CD8-positive, alpha-beta memory T cell (primary cell): ENCODE measurements around the gene CSE1L. TPM values are rescaled to one million over a fixed set of nuclear protein-coding genes. Genes with fewer than 3 reads are reported as not detected.
"Not testable (repeated sequence)": the region's sequence is repeated elsewhere in the genome, so short reads cannot be mapped to it uniquely, and the experiment has no call there.

ENCODE experiments used
- CTCF ChIA-PET: fragments of 350-600 bp; sonication (Branson Sonifier 250); formaldehyde crosslinking; loops from one replicate; lab custom pipeline; 2021; ENCODE audit warnings: antibody characterized with exemption; lab: Charles Lee
- POLR2A ChIA-PET: fragments of 350-600 bp; sonication (Branson Sonifier 250); formaldehyde crosslinking; loops from one replicate; lab custom pipeline; 2021; ENCODE audit warnings: antibody characterized with exemption; lab: Charles Lee
- DNase-seq, 5 donors: peaks; one replicate each; pipeline versions ENCODE4 v3.0.0 to v3.0.0-alpha.2; 2020 to 2022; ENCODE audit warnings: mixed read lengths in 1 of 5
- H3K27ac ChIP-seq: one replicate; pipeline ENCODE4 v1.7.0; 2013; ENCODE audit warnings: low read depth, mild to moderate bottlenecking, low read length, moderate library complexity
- H3K27me3 ChIP-seq: 2 replicates; pipeline ENCODE4 v1.7.0; 2013; ENCODE audit warnings: low read length, mild to moderate bottlenecking; ENCODE audit not compliant: insufficient read depth, poor library complexity, severe bottlenecking
- H3K36me3 ChIP-seq: 2 replicates; pipeline ENCODE4 v1.7.0; 2013; ENCODE audit warnings: mild to moderate bottlenecking, low read length, moderate library complexity; ENCODE audit not compliant: insufficient read depth
- H3K4me1 ChIP-seq: 2 replicates; pipeline ENCODE4 v1.7.0; 2013; ENCODE audit warnings: mild to moderate bottlenecking, low read length, moderate library complexity; ENCODE audit not compliant: insufficient read depth
- H3K4me3 ChIP-seq: 2 replicates; pipeline ENCODE4 v1.7.0; 2013; ENCODE audit warnings: mild to moderate bottlenecking, low read length
- H3K9me3 ChIP-seq: 2 replicates; pipeline ENCODE4 v1.7.0; 2013; ENCODE audit warnings: mild to moderate bottlenecking, low read length
- H3K27ac Mint-ChIP-seq, 8 donors: one replicate each; pipeline ENCODE4 v1.8.0; 2020 to 2021; ENCODE audit warnings: mixed read lengths in 8 of 8, mild to moderate bottlenecking in 6 of 8, inconsistent platforms in 3 of 8, moderate library complexity in 3 of 8
- H3K27me3 Mint-ChIP-seq, 2 donors: one replicate each; pipeline ENCODE4 v1.8.0; 2020 to 2021; ENCODE audit warnings: mixed read lengths in 2 of 2, mild to moderate bottlenecking in 1 of 2, moderate library complexity in 1 of 2
- H3K36me3 Mint-ChIP-seq, 3 donors: one replicate each; pipeline ENCODE4 v1.8.0; 2020 to 2021; ENCODE audit warnings: mixed read lengths in 3 of 3, inconsistent platforms in 1 of 3, mild to moderate bottlenecking in 1 of 3
- H3K4me1 Mint-ChIP-seq, 3 donors: one replicate each; pipeline ENCODE4 v1.8.0; 2020 to 2021; ENCODE audit warnings: mixed read lengths in 3 of 3, inconsistent platforms in 1 of 3, mild to moderate bottlenecking in 1 of 3
- H3K4me3 Mint-ChIP-seq, 7 donors: one replicate each; pipeline ENCODE4 v1.8.0; 2020 to 2021; ENCODE audit warnings: mixed read lengths in 7 of 7, mild to moderate bottlenecking in 6 of 7, moderate library complexity in 4 of 7, inconsistent platforms in 2 of 7
- H3K9me3 Mint-ChIP-seq, 5 donors: one replicate each; pipeline ENCODE4 v1.8.0; 2020 to 2022; ENCODE audit warnings: mixed read lengths in 5 of 5, mild to moderate bottlenecking in 3 of 5, moderate library complexity in 2 of 5, inconsistent platforms in 1 of 5
- polyA plus RNA-seq: library from polyadenylated mRNA; unstranded; fragments of 300-500 nt; fragmentation: Illumina TruSeq; gene quantifications from one replicate; pipeline ENCODE4 v1.2.3, GENCODE V29; 2021
- total RNA-seq, 2 experiments: library from RNA; stranded (reverse); gene quantifications; one replicate each; pipeline ENCODE4 v1.2.3, GENCODE V29; 2021

CSE1L gene
- total and polyA plus RNA-seq, 3 experiments from 2014 or later: 27.6 to 161 (median 158) TPM

GRCh38 chr20:49103019-49103418 lies 56.9 kb downstream of the CSE1L start:
- H3K9me3 Mint-ChIP-seq: no peaks in the 10 kb centered on the region
- ChIA-PET CTCF (interaction anchor here (1.0 kb wide), 1 partner anchor 8 kb away, joined by 3 read pairs; no protein-coding TSS in a partner anchor), POLR2A (no interaction called here)
- Histone ChIP-seq H3K9me3 (no peaks in the 10 kb centered on the region), H3K4me1 (no peaks in the 10 kb centered on the region), H3K4me3 (no peak overlapping the region), H3K27me3 (no peaks in the 10 kb centered on the region), H3K27ac (no peak overlapping the region), H3K36me3 (peaks cover 12% of the 10 kb centered on the region)
- H3K4me1 Mint-ChIP-seq: peaks cover 8 to 19% (median 17%) of the 10 kb centered on the region in 3 donors
- no peak for DNase-seq
- H3K27me3 Mint-ChIP-seq: no peaks in the 10 kb centered on the region
- H3K36me3 Mint-ChIP-seq: peaks cover 0 to 57% (median 11%) of the 10 kb centered on the region in 3 donors
- peak overlapping the region in 5 of 8 donors; percentile 33 to 85 (median 57) for H3K27ac Mint-ChIP-seq
- H3K4me3 Mint-ChIP-seq: no peak overlapping the region

- DNase-seq: no peak
- Mint-ChIP-seq H3K4me1 (peaks cover 9 to 19% (median 17%) of the 10 kb centered on the region in 3 donors), H3K27me3 (no peaks in the 10 kb centered on the region), H3K36me3 (peaks cover 0 to 49% (median 6%) of the 10 kb centered on the region in 3 donors), H3K27ac (peak overlapping the region in 7 of 8 donors; percentile 29 to 76 (median 63)), H3K9me3 (no peaks in the 10 kb centered on the region), H3K4me3 (no peak overlapping the region)
- H3K27me3 ChIP-seq: no peaks in the 10 kb centered on the region
- CTCF ChIA-PET: no interaction called here
- no peak overlapping the region for H3K4me3 ChIP-seq
- H3K27ac ChIP-seq: no peak overlapping the region
- H3K4me1 ChIP-seq: no peaks in the 10 kb centered on the region
- peaks cover 12% of the 10 kb centered on the region for H3K36me3 ChIP-seq
- POLR2A ChIA-PET: no interaction called here
- H3K9me3 ChIP-seq: no peaks in the 10 kb centered on the region
Measured at GRCh38 chr20:49103647-49104364, 57.7 kb downstream of the CSE1L start.

- no peaks in the 10 kb centered on the region for H3K27me3 ChIP-seq
- DNase-seq: no peak
- Mint-ChIP-seq H3K36me3 (peaks cover 0 to 46% (median 6%) of the 10 kb centered on the region in 3 donors), H3K9me3 (no peaks in the 10 kb centered on the region), H3K27me3 (no peaks in the 10 kb centered on the region), H3K4me3 (no peak overlapping the region), H3K27ac (peak overlapping the region in 3 of 8 donors; percentile 29 to 76 (median 73)), H3K4me1 (peaks cover 9 to 19% (median 17%) of the 10 kb centered on the region in 3 donors)
- H3K27ac ChIP-seq: no peak overlapping the region
- peaks cover 12% of the 10 kb centered on the region for H3K36me3 ChIP-seq
- CTCF ChIA-PET: no interaction called here
- H3K4me3 ChIP-seq: no peak overlapping the region
- H3K9me3 ChIP-seq: no peaks in the 10 kb centered on the region
- POLR2A ChIA-PET: no interaction called here
- no peaks in the 10 kb centered on the region for H3K4me1 ChIP-seq
Measured at GRCh38 chr20:49104365-49104648, 58.2 kb downstream of the CSE1L start.

GRCh38 chr20:49104979-49105547 lies 59.0 kb downstream of the CSE1L start:
- DNase-seq, H3K4me3 ChIP-seq, H3K27me3 ChIP-seq, POLR2A ChIA-PET, H3K9me3 ChIP-seq, H3K27me3 Mint-ChIP-seq, H3K4me3 Mint-ChIP-seq, H3K27ac ChIP-seq, H3K9me3 Mint-ChIP-seq, CTCF ChIA-PET, H3K4me1 ChIP-seq, H3K27ac Mint-ChIP-seq: not testable (repeated sequence)
- peaks cover 12% of the 10 kb centered on the region for H3K36me3 ChIP-seq
- Mint-ChIP-seq H3K36me3 (peaks cover 0 to 45% (median 9%) of the 10 kb centered on the region in 3 donors), H3K4me1 (peaks cover 9 to 15% (median 13%) of the 10 kb centered on the region in 3 donors)

GRCh38 chr20:49106328-49106727 lies 60.2 kb downstream of the CSE1L start:
- Mint-ChIP-seq H3K27me3 (no peaks in the 10 kb centered on the region), H3K9me3 (no peaks in the 10 kb centered on the region), H3K36me3 (peaks cover 0 to 45% (median 13%) of the 10 kb centered on the region in 3 donors), H3K4me1 (peaks cover 4 to 7% (median 5%) of the 10 kb centered on the region in 3 donors), H3K4me3 (no peak overlapping the region), H3K27ac (no peak overlapping the region)
- Histone ChIP-seq H3K4me1 (no peaks in the 10 kb centered on the region), H3K36me3 (peaks cover 11% of the 10 kb centered on the region), H3K4me3 (no peak overlapping the region), H3K27ac (no peak overlapping the region), H3K27me3 (no peaks in the 10 kb centered on the region), H3K9me3 (no peaks in the 10 kb centered on the region)
- ChIA-PET POLR2A (no interaction called here), CTCF (no interaction called here)
- no peak for DNase-seq

- Mint-ChIP-seq H3K9me3 (no peaks in the 10 kb centered on the region), H3K27me3 (no peaks in the 10 kb centered on the region), H3K27ac (peak overlapping the region in 5 of 8 donors; percentile 36 to 83 (median 69)), H3K4me1 (peaks cover 0 to 5% (median 0%) of the 10 kb centered on the region in 3 donors), H3K4me3 (no peak overlapping the region), H3K36me3 (peaks cover 7 to 47% (median 21%) of the 10 kb centered on the region in 3 donors)
- no peak overlapping the region for H3K27ac ChIP-seq
- no peaks in the 10 kb centered on the region for H3K27me3 ChIP-seq
- no peaks in the 10 kb centered on the region for H3K4me1 ChIP-seq
- POLR2A ChIA-PET: no interaction called here
- peaks cover 24% of the 10 kb centered on the region for H3K36me3 ChIP-seq
- CTCF ChIA-PET: interaction anchor here (1.0 kb wide), 1 partner anchor 9 kb away, joined by 3 read pairs; no protein-coding TSS in a partner anchor
- H3K4me3 ChIP-seq: no peak overlapping the region
- no peak for DNase-seq
- H3K9me3 ChIP-seq: no peaks in the 10 kb centered on the region
Measured at GRCh38 chr20:49110767-49111694, 64.9 kb downstream of the CSE1L start.

GRCh38 chr20:49112596-49113274 lies 66.6 kb downstream of the CSE1L start:
- peak overlapping the region in 2 of 8 donors; percentile 14 to 22 for H3K27ac Mint-ChIP-seq
- H3K36me3 Mint-ChIP-seq: peaks cover 8 to 61% (median 28%) of the 10 kb centered on the region in 3 donors
- ChIA-PET CTCF (no interaction called here), POLR2A (no interaction called here)
- no peak overlapping the region for H3K4me3 ChIP-seq
- H3K9me3 Mint-ChIP-seq: no peaks in the 10 kb centered on the region
- no peak overlapping the region for H3K4me3 Mint-ChIP-seq
- H3K9me3 ChIP-seq: no peaks in the 10 kb centered on the region
- H3K4me1 ChIP-seq: no peaks in the 10 kb centered on the region
- H3K4me1 Mint-ChIP-seq: peaks cover 0 to 5% (median 0%) of the 10 kb centered on the region in 3 donors
- peaks cover 39% of the 10 kb centered on the region for H3K36me3 ChIP-seq
- H3K27ac ChIP-seq: no peak overlapping the region
- DNase-seq: no peak
- H3K27me3 ChIP-seq: no peaks in the 10 kb centered on the region
- H3K27me3 Mint-ChIP-seq: no peaks in the 10 kb centered on the region
